Measurements from ENCODE around the gene RAB9B. TPM values are rescaled to one million over a fixed set of nuclear protein-coding genes. Genes with fewer than 3 reads are reported as not detected.

The RAB9B gene
- total RNA-seq, 6 experiments from 2014 or later, result 0.05 to 0.25 (median 0.12) TPM; not detected in 1

GRCh38 chrX:103792916-103793544 is 39.0 kb downstream of the RAB9B start:
- ATAC-seq, result no peak
- H3K27me3 ChIP-seq, result no peaks in the 10 kb centered on the region
- no peak overlapping the region for H3K27ac ChIP-seq
- no peaks in the 10 kb centered on the region for H3K9me3 ChIP-seq
- H3K4me1 ChIP-seq, result no peaks in the 10 kb centered on the region
- no peaks in the 10 kb centered on the region for H3K36me3 ChIP-seq
- intact Hi-C loops (cut with DNase I), result no loop called here
- TF ChIP-seq, protein P1, sequence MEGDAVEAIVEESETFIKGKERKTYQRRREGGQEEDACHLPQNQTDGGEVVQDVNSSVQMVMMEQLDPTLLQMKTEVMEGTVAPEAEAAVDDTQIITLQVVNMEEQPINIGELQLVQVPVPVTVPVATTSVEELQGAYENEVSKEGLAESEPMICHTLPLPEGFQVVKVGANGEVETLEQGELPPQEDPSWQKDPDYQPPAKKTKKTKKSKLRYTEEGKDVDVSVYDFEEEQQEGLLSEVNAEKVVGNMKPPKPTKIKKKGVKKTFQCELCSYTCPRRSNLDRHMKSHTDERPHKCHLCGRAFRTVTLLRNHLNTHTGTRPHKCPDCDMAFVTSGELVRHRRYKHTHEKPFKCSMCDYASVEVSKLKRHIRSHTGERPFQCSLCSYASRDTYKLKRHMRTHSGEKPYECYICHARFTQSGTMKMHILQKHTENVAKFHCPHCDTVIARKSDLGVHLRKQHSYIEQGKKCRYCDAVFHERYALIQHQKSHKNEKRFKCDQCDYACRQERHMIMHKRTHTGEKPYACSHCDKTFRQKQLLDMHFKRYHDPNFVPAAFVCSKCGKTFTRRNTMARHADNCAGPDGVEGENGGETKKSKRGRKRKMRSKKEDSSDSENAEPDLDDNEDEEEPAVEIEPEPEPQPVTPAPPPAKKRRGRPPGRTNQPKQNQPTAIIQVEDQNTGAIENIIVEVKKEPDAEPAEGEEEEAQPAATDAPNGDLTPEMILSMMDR (IDR thresholded peaks at IDR 0.05), result no peak
- no peak for TF ChIP-seq POLR2A (IDR thresholded peaks at IDR 0.05)
- no peak overlapping the region for H3K4me3 ChIP-seq
- no peak for DNase-seq
- WGBS (ENCODE audit: insufficient coverage, low coverage, low lambda C conversion rate, missing lambda C conversion rate), result 48% methylated on average over 6 of the region's 6 CpGs

DNA sequence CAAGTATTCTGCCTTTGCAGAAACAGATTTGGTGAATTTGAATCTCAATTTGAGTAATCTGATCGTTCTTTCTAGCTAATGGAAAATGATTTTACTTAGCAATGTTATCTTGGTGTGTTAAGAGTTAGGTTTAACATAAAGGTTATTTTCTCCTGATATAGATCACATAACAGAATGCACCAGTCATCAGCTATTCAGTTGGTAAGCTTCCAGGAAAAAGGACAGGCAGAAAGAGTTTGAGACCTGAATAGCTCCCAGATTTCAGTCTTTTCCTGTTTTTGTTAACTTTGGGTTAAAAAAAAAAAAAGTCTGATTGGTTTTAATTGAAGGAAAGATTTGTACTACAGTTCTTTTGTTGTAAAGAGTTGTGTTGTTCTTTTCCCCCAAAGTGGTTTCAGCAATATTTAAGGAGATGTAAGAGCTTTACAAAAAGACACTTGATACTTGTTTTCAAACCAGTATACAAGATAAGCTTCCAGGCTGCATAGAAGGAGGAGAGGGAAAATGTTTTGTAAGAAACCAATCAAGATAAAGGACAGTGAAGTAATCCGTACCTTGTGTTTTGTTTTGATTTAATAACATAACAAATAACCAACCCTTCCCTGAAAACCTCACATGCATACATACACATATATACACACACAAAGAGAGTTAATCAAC is 40.1 kb downstream of the RAB9B start:
- TF ChIP-seq, protein P1 (IDR thresholded peaks at IDR 0.05), result no peak
- TF ChIP-seq POLR2A (IDR thresholded peaks at IDR 0.05), result no peak
- ATAC-seq (no peak), DNase-seq (no peak)
- Histone ChIP-seq H3K4me1 (no peaks in the 10 kb centered on the region), H3K9me3 (no peaks in the 10 kb centered on the region), H3K4me3 (no peak overlapping the region), H3K36me3 (no peaks in the 10 kb centered on the region), H3K27ac (no peak overlapping the region), H3K27me3 (no peaks in the 10 kb centered on the region)
- 33% methylated on average over 2 of the region's 2 CpGs for WGBS (ENCODE audit: insufficient coverage, low coverage, low lambda C conversion rate, missing lambda C conversion rate)
- intact Hi-C loops (cut with DNase I), result no loop called here

DNA sequence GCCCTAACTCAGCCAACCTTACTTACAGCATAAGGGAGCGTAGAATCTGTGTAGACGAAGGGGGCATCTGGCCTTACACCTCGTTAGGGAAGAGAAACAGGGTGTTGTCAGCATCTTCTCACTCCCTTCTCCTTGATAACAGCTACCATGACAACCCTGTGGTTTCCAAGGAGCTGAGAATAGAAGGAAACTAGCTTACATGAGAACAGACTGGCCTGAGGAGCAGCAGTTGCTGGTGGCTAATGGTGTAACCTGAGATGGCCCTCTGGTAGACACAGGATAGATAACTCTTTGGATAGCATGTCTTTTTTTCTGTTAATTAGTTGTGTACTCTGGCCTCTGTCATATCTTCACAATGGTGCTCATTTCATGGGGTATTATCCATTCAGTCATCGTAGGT is 40.8 kb downstream of the RAB9B start:
- Histone ChIP-seq H3K4me3 (no peak overlapping the region), H3K36me3 (no peaks in the 10 kb centered on the region), H3K27ac (no peak overlapping the region), H3K27me3 (no peaks in the 10 kb centered on the region), H3K9me3 (no peaks in the 10 kb centered on the region), H3K4me1 (no peaks in the 10 kb centered on the region)
- ATAC-seq, result no peak
- WGBS (ENCODE audit: insufficient coverage, low coverage, low lambda C conversion rate, missing lambda C conversion rate), result 45% methylated on average over 4 of the region's 4 CpGs
- intact Hi-C loops (cut with DNase I), result no loop called here
- no peak for DNase-seq
- TF ChIP-seq, protein P1 (IDR thresholded peaks at IDR 0.05), result no peak
- TF ChIP-seq POLR2A (IDR thresholded peaks at IDR 0.05), result no peak

- no peaks in the 10 kb centered on the region for H3K27me3 ChIP-seq
- TF ChIP-seq, protein P1 (IDR thresholded peaks at IDR 0.05), result no peak
- TF ChIP-seq POLR2A (IDR thresholded peaks at IDR 0.05), result no peak
- H3K36me3 ChIP-seq, result no peaks in the 10 kb centered on the region
- ATAC-seq (no peak), DNase-seq (no peak)
- intact Hi-C loops (cut with DNase I), result no loop called here
- H3K4me1 ChIP-seq, result no peaks in the 10 kb centered on the region
- no peak overlapping the region for H3K4me3 ChIP-seq
- no peak overlapping the region for H3K27ac ChIP-seq
- H3K9me3 ChIP-seq, result no peaks in the 10 kb centered on the region
Measured at GRCh38 chrX:103789004-103789403, 43.1 kb downstream of the RAB9B start.

Measured in right lobe of liver (tissue), 6 donors.